ENCODE measurements around the gene MYEOV. TPM values are rescaled to one million over a fixed set of nuclear protein-coding genes. Genes with fewer than 3 reads are reported as not detected.

MYEOV gene
- polyA plus RNA-seq, 1 donor (not counting 4 experiments of a cell fraction or from before 2014, with no cell fraction given), result 1.4 TPM

GRCh38 chr11:69301455-69302401 lies 7.8 kb downstream of the MYEOV start:
- Histone ChIP-seq H3K4me2 (ENCODE audit: control insufficient read depth, extremely low read depth, insufficient read depth, low read depth, low read length) (peak overlapping the region; percentile 49), H3K9ac (ENCODE audit: control insufficient read depth, extremely low read depth, insufficient read depth, low read length) (peak overlapping the region; percentile 48), H3K79me2 (ENCODE audit: control insufficient read depth, insufficient read depth, low read length) (no peaks in the 10 kb centered on the region), H3K4me3 (ENCODE audit: control insufficient read depth in 2 of 3, extremely low read depth in 1 of 3, insufficient read depth in 2 of 3, low read depth in 1 of 3, low read length in 3 of 3) (no peak overlapping the region), H3K27me3 (ENCODE audit: control insufficient read depth, extremely low read depth, insufficient read depth, low read length) (peaks cover 4% of the 10 kb centered on the region), H4K20me1 (ENCODE audit: control insufficient read depth, extremely low read depth, insufficient read depth, low read length) (no peaks in the 10 kb centered on the region), H3K36me3 (ENCODE audit: control insufficient read depth in 2 of 2, extremely low read depth in 1 of 2, insufficient read depth in 2 of 2, low read length in 2 of 2) (no peaks in the 10 kb centered on the region), H3K9me3 (ENCODE audit: control insufficient read depth, low read depth, low read length) (no peaks in the 10 kb centered on the region), H3K4me1 (ENCODE audit: control insufficient read depth, extremely low read depth, insufficient read depth, low read length) (peaks cover 49% of the 10 kb centered on the region), H2AFZ (ENCODE audit: control insufficient read depth, low read length) (peak overlapping the region; percentile 26), H3K9me1 (ENCODE audit: control insufficient read depth, extremely low read depth, insufficient read depth, low read length) (peaks cover 3% of the 10 kb centered on the region), H3K27ac (ENCODE audit: control insufficient read depth, insufficient read depth, low read length) (peak overlapping the region; percentile 67)
- FAIRE-seq, result no peak
- DNase-seq (ENCODE audit: low read depth, low spot score), result peak; percentile 83
- TF ChIP-seq CTCF (optimal IDR thresholded peaks at IDR 0.05 in 1 of 3, IDR thresholded peaks at IDR 0.05 in 1 of 3, conservative IDR thresholded peaks at IDR 0.05 in 1 of 3; ENCODE audit: extremely low read depth in 1 of 3, insufficient read depth in 2 of 3, low read length in 3 of 3), result no peak
- no peak for TF ChIP-seq EZH2 (IDR thresholded peaks at IDR 0.05; ENCODE audit: low read length)
- dilution Hi-C loops (cut with MboI; ENCODE audit: extremely low pct_ligation_motif_present, low sequenced_read_pairs), result no loop called here

GRCh38 chr11:69302447-69303020 lies 8.6 kb downstream of the MYEOV start:
- Histone ChIP-seq H4K20me1 (ENCODE audit: control insufficient read depth, extremely low read depth, insufficient read depth, low read length) (no peaks in the 10 kb centered on the region), H3K9ac (ENCODE audit: control insufficient read depth, extremely low read depth, insufficient read depth, low read length) (peak overlapping the region; percentile 48), H3K9me3 (ENCODE audit: control insufficient read depth, low read depth, low read length) (no peaks in the 10 kb centered on the region), H3K36me3 (ENCODE audit: control insufficient read depth in 2 of 2, extremely low read depth in 1 of 2, insufficient read depth in 2 of 2, low read length in 2 of 2) (no peaks in the 10 kb centered on the region), H2AFZ (ENCODE audit: control insufficient read depth, low read length) (peak overlapping the region; percentile 26), H3K4me1 (ENCODE audit: control insufficient read depth, extremely low read depth, insufficient read depth, low read length) (peaks cover 42% of the 10 kb centered on the region), H3K4me3 (ENCODE audit: control insufficient read depth in 2 of 3, extremely low read depth in 1 of 3, insufficient read depth in 2 of 3, low read depth in 1 of 3, low read length in 3 of 3) (no peak overlapping the region), H3K79me2 (ENCODE audit: control insufficient read depth, insufficient read depth, low read length) (no peaks in the 10 kb centered on the region), H3K27me3 (ENCODE audit: control insufficient read depth, extremely low read depth, insufficient read depth, low read length) (peaks cover 6% of the 10 kb centered on the region), H3K27ac (ENCODE audit: control insufficient read depth, insufficient read depth, low read length) (peak overlapping the region; percentile 67), H3K4me2 (ENCODE audit: control insufficient read depth, extremely low read depth, insufficient read depth, low read depth, low read length) (peak overlapping the region; percentile 49), H3K9me1 (ENCODE audit: control insufficient read depth, extremely low read depth, insufficient read depth, low read length) (peaks cover 3% of the 10 kb centered on the region)
- DNase-seq (ENCODE audit: low read depth, low spot score), result no peak
- FAIRE-seq, result no peak
- TF ChIP-seq EZH2 (IDR thresholded peaks at IDR 0.05; ENCODE audit: low read length) (no peak), CTCF (optimal IDR thresholded peaks at IDR 0.05 in 1 of 3, IDR thresholded peaks at IDR 0.05 in 1 of 3, conservative IDR thresholded peaks at IDR 0.05 in 1 of 3; ENCODE audit: extremely low read depth in 1 of 3, insufficient read depth in 2 of 3, low read length in 3 of 3) (no peak)
- dilution Hi-C loops (cut with MboI; ENCODE audit: extremely low pct_ligation_motif_present, low sequenced_read_pairs), result no loop called here

All from keratinocyte (primary cell).